GM23248 (cell line): ENCODE results near the gene PPFIA2. TPM values are rescaled to one million over a fixed set of nuclear protein-coding genes. Genes with fewer than 3 reads are reported as not detected.

Experiments used
- DNase-seq: peaks from one replicate; pipeline ENCODE4 v3.0.0-alpha.2; 2015
- H2AFZ ChIP-seq: fragments of 200-600 bp; sonication (generic); 2 replicates; pipeline ENCODE4 v1.6.1; 2016; ENCODE audit warnings: antibody characterized with exemption
- H3F3A ChIP-seq: fragments of 200-600 bp; sonication (generic); 2 replicates; pipeline ENCODE4 v1.6.1; 2016; ENCODE audit warnings: mild to moderate bottlenecking, antibody characterized with exemption, mixed run types; ENCODE audit not compliant: insufficient read depth
- H3K27ac ChIP-seq: fragments of 200-600 bp; sonication (generic); 2 replicates; pipeline ENCODE4 v1.5.1; 2016; ENCODE audit warnings: mild to moderate bottlenecking
- H3K27me3 ChIP-seq: fragments of 200-600 bp; sonication (generic); replicated peaks from 2 replicates; pipeline ENCODE4 v1.6.1; 2016; ENCODE audit warnings: mild to moderate bottlenecking; ENCODE audit not compliant: insufficient read depth
- H3K36me3 ChIP-seq: fragments of 200-600 bp; sonication (generic); 2 replicates; pipeline ENCODE4 v1.6.1; 2016; ENCODE audit warnings: low read depth, mild to moderate bottlenecking
- H3K4me1 ChIP-seq: fragments of 200-600 bp; sonication (generic); 2 replicates; pipeline ENCODE4 v1.6.1; 2016; ENCODE audit warnings: mild to moderate bottlenecking; ENCODE audit not compliant: insufficient read depth
- H3K4me2 ChIP-seq: fragments of 200-600 bp; sonication (generic); one replicate; pipeline ENCODE4 v1.6.1; 2016; ENCODE audit warnings: mild to moderate bottlenecking; ENCODE audit not compliant: unreplicated experiment
- H3K4me3 ChIP-seq: fragments of 200-600 bp; sonication (generic); 2 replicates; pipeline ENCODE4 v1.5.1; 2016; ENCODE audit warnings: mild to moderate bottlenecking
- H3K79me2 ChIP-seq: fragments of 200-600 bp; sonication (generic); 2 replicates; pipeline ENCODE4 v1.6.1; 2016; ENCODE audit warnings: mild to moderate bottlenecking; ENCODE audit not compliant: insufficient read depth
- H3K9ac ChIP-seq: fragments of 200-600 bp; sonication (generic); 2 replicates; pipeline ENCODE4 v1.6.1; 2016; ENCODE audit warnings: mild to moderate bottlenecking
- H3K9me2 ChIP-seq: fragments of 200-600 bp; sonication (generic); 2 replicates; pipeline ENCODE4 v1.6.1; 2016; ENCODE audit warnings: mixed run types, mild to moderate bottlenecking, moderate library complexity; ENCODE audit not compliant: insufficient read depth
- H3K9me3 ChIP-seq: fragments of 200-600 bp; sonication (generic); one replicate; pipeline ENCODE4 v1.6.1; 2017; ENCODE audit warnings: low read depth
- H4K20me1 ChIP-seq: fragments of 200-600 bp; sonication (generic); 2 replicates; pipeline ENCODE4 v1.6.0; 2016; ENCODE audit not compliant: insufficient read depth
- EZH2 ChIP-seq: fragments of 200-600 bp; sonication (generic); IDR thresholded peaks from 2 replicates; pipeline ENCODE4 v1.6.1; 2018; ENCODE audit warnings: antibody characterized with exemption, mild to moderate bottlenecking; ENCODE audit not compliant: insufficient read depth, poor library complexity, severe bottlenecking
- EZH2phosphoT487 ChIP-seq: fragments of 200-600 bp; sonication (generic); IDR thresholded peaks from 2 replicates; pipeline ENCODE4 v1.6.1; 2018; ENCODE audit warnings: antibody characterized with exemption, moderate library complexity, mild to moderate bottlenecking, low read depth; ENCODE audit not compliant: insufficient read depth
- WGBS, 2 experiments: methylation state at CpG; one replicate each; pipeline ENCODE4 v1.1.6; 2015 to 2017; ENCODE audit warnings: low lambda C conversion rate in 2 of 2, low coverage in 1 of 2; ENCODE audit errors: missing lambda C conversion rate in 2 of 2; 5-methylcytosine and 5-hydroxymethylcytosine counted together
- in situ Hi-C: fragments of 300-500 bp; cut with MboI; formaldehyde crosslinking; loops from 2 replicates; pipeline ENCODE4 v1.15.0; 2020
- polyA plus RNA-seq: library from polyadenylated mRNA; unstranded; fragments of >200 nt; fragmentation: Nextera tagmentation; extraction: Ambion mirVana; gene quantifications from 2 replicates; pipeline ENCODE4 v1.2.1, GENCODE V29; 2016
- total RNA-seq: library from RNA; depleted of rRNA; stranded (reverse); fragments of >200 nt; shearing (Covaris generic); gene quantifications from 2 replicates; pipeline ENCODE4 v1.2.3, GENCODE V29; 2014

The PPFIA2 gene
- total and polyA plus RNA-seq, 2 experiments from 2014 or later = not detected

DNA sequence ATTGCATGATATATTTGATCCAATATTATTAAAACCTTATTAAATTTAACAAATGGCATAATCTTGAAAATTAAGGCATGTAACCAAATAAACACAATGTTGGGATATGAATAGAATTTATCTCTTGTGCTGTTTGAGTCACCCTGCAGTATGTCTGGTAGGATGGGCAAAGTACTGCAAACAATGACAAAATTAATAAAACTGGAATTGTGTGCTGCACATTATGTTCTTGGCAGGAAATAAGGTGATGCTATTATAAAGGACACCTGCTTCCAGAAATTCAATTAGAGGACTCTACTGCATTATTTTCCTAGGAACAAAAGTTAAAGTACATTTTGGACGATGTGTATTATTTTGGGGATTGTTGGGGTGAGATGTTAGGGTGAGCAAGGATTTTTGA, 132.7 kb downstream of the PPFIA2 start:
- in situ Hi-C loops = loop anchor here (5.0 kb wide), 1 partner anchor 174 kb away; no protein-coding TSS in a partner anchor
- H3K4me2 ChIP-seq = no peak overlapping the region
- H2AFZ ChIP-seq = no peak overlapping the region
- H3K9me2 ChIP-seq = no peaks in the 10 kb centered on the region
- H3K27ac ChIP-seq = no peak overlapping the region
- no peaks in the 10 kb centered on the region for H3K79me2 ChIP-seq
- H4K20me1 ChIP-seq = no peaks in the 10 kb centered on the region
- WGBS, 2 experiments = 31 to 35% methylated on average over 1 of the region's 1 CpG
- no peak for DNase-seq
- no peak for TF ChIP-seq EZH2phosphoT487
- no peak for TF ChIP-seq EZH2
- H3K4me1 ChIP-seq = no peaks in the 10 kb centered on the region
- no peaks in the 10 kb centered on the region for H3F3A ChIP-seq
- no peak overlapping the region for H3K4me3 ChIP-seq
- H3K9me3 ChIP-seq = no peaks in the 10 kb centered on the region
- H3K9ac ChIP-seq = no peak overlapping the region
- H3K36me3 ChIP-seq = no peaks in the 10 kb centered on the region
- no peaks in the 10 kb centered on the region; the same call in 1 of the 2 replicates for H3K27me3 ChIP-seq

DNA sequence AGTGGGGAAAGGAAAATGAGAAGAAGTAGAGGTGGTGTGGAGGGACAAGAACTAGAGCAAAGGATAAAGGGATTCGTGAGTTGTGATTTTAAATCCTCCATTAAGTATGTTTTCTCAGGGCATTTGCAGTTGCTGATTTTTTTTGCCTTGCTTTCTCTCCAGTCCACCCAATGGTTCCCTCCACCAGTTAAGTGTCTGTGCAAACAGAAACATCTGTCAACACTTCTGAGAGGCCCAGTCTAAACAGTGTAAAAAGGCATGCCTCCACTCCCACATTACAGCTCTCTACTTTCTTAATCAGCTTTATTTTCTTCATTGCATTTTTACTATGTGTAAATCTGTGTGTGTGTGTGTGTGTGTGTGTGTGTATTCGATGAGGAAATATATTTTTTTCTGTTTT, 141.2 kb downstream of the PPFIA2 start:
- in situ Hi-C loops = no loop called here
- WGBS, 2 experiments = 22 to 32% methylated on average over 2 of the region's 2 CpGs
- Histone ChIP-seq H3K9me3 (no peaks in the 10 kb centered on the region), H3F3A (no peaks in the 10 kb centered on the region), H3K4me2 (no peak overlapping the region), H3K9ac (no peak overlapping the region), H3K36me3 (no peaks in the 10 kb centered on the region), H3K9me2 (no peaks in the 10 kb centered on the region), H3K79me2 (no peaks in the 10 kb centered on the region), H3K4me3 (no peak overlapping the region), H3K27me3 (no peaks in the 10 kb centered on the region; the same call in none of the 2 replicates), H2AFZ (no peak overlapping the region), H4K20me1 (no peaks in the 10 kb centered on the region), H3K27ac (no peak overlapping the region), H3K4me1 (no peaks in the 10 kb centered on the region)
- no peak for DNase-seq
- TF ChIP-seq EZH2 = no peak
- TF ChIP-seq EZH2phosphoT487 = no peak

DNA sequence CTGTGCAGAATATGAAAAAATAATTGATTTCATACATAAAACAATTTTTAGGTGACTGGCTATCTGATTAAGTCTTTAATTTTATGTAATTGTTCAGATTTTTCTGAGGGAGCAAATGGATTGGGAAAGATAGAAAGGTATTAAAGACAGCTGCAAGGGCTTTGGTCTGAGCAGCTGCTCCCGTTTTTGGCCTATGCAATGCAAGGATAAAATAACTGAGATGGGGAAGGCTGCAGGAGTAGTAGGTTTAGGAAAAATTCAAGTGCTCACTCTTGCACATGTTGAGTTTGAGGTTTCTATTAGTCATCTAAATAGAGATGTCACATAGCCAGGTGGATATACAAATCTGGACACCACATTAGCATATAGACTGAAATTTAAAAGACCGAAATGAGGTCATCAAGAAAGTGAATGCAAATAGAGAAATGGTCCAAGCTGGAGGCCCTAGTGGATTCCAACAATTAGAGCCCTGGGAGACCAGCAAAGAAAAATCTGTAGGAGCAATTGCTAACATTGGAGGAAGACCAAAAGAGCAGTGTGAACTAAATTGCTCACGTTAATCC, 144.0 kb downstream of the PPFIA2 start:
- Histone ChIP-seq H3K9me3 (no peaks in the 10 kb centered on the region), H3K4me3 (no peak overlapping the region), H3K4me1 (no peaks in the 10 kb centered on the region), H3F3A (no peaks in the 10 kb centered on the region), H4K20me1 (no peaks in the 10 kb centered on the region), H2AFZ (no peak overlapping the region), H3K4me2 (no peak overlapping the region), H3K27ac (no peak overlapping the region), H3K36me3 (no peaks in the 10 kb centered on the region), H3K79me2 (no peaks in the 10 kb centered on the region), H3K27me3 (no peaks in the 10 kb centered on the region), H3K9me2 (no peaks in the 10 kb centered on the region), H3K9ac (no peak overlapping the region)
- TF ChIP-seq EZH2phosphoT487 = no peak
- no peak for TF ChIP-seq EZH2
- WGBS, 2 experiments = 53 to 61% methylated on average over 3 of the region's 3 CpGs
- DNase-seq = no peak
- in situ Hi-C loops = no loop called here

- in situ Hi-C loops = no loop called here
- 62 to 66% methylated on average over 18 of the region's 18 CpGs for WGBS, 2 experiments
- H2AFZ ChIP-seq = no peak overlapping the region
- H3K79me2 ChIP-seq = no peaks in the 10 kb centered on the region
- H3K27ac ChIP-seq = no peak overlapping the region
- H4K20me1 ChIP-seq = no peaks in the 10 kb centered on the region
- peak; percentile 35 for DNase-seq
- no peaks in the 10 kb centered on the region for H3K36me3 ChIP-seq
- H3F3A ChIP-seq = no peaks in the 10 kb centered on the region
- no peak for TF ChIP-seq EZH2phosphoT487
- no peak for TF ChIP-seq EZH2
- no peaks in the 10 kb centered on the region for H3K9me3 ChIP-seq
- H3K4me3 ChIP-seq = no peak overlapping the region
- no peak overlapping the region for H3K4me2 ChIP-seq
- H3K27me3 ChIP-seq = no peaks in the 10 kb centered on the region
- no peaks in the 10 kb centered on the region for H3K9me2 ChIP-seq
- no peak overlapping the region for H3K9ac ChIP-seq
- H3K4me1 ChIP-seq = no peaks in the 10 kb centered on the region
These were observed 147.9 kb downstream of the PPFIA2 start for GRCh38 chr12:81610955-81611889.
